ENCODE data around the gene MCM8.

DNA sequence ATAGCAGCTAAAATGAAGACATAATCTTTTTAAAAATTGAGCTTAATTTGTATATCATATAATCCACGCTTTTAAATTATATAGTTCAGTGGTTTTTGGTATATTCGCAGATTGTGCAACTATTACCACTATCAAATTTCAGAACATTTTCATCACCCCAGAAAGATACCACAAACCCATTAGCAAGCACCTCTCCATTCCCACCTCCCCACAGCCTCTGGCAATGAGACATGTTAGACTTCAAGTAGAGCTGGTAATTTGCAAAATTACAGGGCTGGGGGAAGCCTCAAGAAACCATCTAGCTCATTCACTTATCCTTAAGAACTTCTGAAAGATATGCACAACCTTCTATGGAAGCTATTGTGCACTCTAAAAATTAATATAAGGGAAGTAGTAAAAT lies 37.3 kb upstream of the MCM8 start:
- TF ChIP-seq POLR2AphosphoS5 (IDR thresholded peaks at IDR 0.05) (no peak), POLR2A (IDR thresholded peaks at IDR 0.05) (no peak)
- TF ChIP-seq, protein P1, sequence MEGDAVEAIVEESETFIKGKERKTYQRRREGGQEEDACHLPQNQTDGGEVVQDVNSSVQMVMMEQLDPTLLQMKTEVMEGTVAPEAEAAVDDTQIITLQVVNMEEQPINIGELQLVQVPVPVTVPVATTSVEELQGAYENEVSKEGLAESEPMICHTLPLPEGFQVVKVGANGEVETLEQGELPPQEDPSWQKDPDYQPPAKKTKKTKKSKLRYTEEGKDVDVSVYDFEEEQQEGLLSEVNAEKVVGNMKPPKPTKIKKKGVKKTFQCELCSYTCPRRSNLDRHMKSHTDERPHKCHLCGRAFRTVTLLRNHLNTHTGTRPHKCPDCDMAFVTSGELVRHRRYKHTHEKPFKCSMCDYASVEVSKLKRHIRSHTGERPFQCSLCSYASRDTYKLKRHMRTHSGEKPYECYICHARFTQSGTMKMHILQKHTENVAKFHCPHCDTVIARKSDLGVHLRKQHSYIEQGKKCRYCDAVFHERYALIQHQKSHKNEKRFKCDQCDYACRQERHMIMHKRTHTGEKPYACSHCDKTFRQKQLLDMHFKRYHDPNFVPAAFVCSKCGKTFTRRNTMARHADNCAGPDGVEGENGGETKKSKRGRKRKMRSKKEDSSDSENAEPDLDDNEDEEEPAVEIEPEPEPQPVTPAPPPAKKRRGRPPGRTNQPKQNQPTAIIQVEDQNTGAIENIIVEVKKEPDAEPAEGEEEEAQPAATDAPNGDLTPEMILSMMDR (IDR thresholded peaks at IDR 0.05): no peak
